SW 1271 (cell line): ENCODE results near the gene SEPTIN2.
"Not testable (repeated sequence)": the region's sequence is repeated elsewhere in the genome, so short reads cannot be mapped to it uniquely, and the experiment has no call there.

Source experiments
- DNase-seq, 2 experiments: peaks; one replicate each; lab custom pipeline; 2025; lab: John Stamatoyannopoulos, UW

The SEPTIN2 gene

GRCh38 chr2:241288324-241288888 is 27.3 kb upstream of the SEPTIN2 start:
- DNase-seq: no peak

- no peak for DNase-seq
Observed at GRCh38 chr2:241289053-241289452, 26.7 kb upstream of the SEPTIN2 start.

GRCh38 chr2:241289597-241289996 is 26.1 kb upstream of the SEPTIN2 start:
- DNase-seq: no peak

GRCh38 chr2:241291153-241291552 is 24.6 kb upstream of the SEPTIN2 start:
- no peak for DNase-seq

- no peak for DNase-seq
Observed at GRCh38 chr2:241291977-241292376, 23.7 kb upstream of the SEPTIN2 start.

- not testable (repeated sequence) for DNase-seq
Observed at GRCh38 chr2:241293378-241293797, 22.3 kb upstream of the SEPTIN2 start.

GRCh38 chr2:241295326-241296095 is 20.2 kb upstream of the SEPTIN2 start:
- DNase-seq: no peak

GRCh38 chr2:241296767-241297166 is 19.0 kb upstream of the SEPTIN2 start:
- no peak for DNase-seq

GRCh38 chr2:241298673-241299072 is 17.1 kb upstream of the SEPTIN2 start:
- DNase-seq: no peak

- no peak for DNase-seq
Observed at GRCh38 chr2:241300000-241300399, 15.7 kb upstream of the SEPTIN2 start.

- DNase-seq: no peak
Observed at GRCh38 chr2:241302083-241302482, 13.6 kb upstream of the SEPTIN2 start.

GRCh38 chr2:241302759-241303651 is 12.7 kb upstream of the SEPTIN2 start:
- DNase-seq: no peak

- no peak for DNase-seq
Observed at GRCh38 chr2:241304039-241304670, 11.6 kb upstream of the SEPTIN2 start.

- DNase-seq: no peak
Observed at GRCh38 chr2:241307055-241307454, 8.7 kb upstream of the SEPTIN2 start.

- no peak for DNase-seq
Observed at GRCh38 chr2:241308267-241308666, 7.5 kb upstream of the SEPTIN2 start.

- no peak for DNase-seq
Observed at GRCh38 chr2:241308832-241309500, 6.8 kb upstream of the SEPTIN2 start.

- DNase-seq: no peak
Observed at GRCh38 chr2:241309684-241310117, 6.0 kb upstream of the SEPTIN2 start.

GRCh38 chr2:241310917-241311566 is 4.7 kb upstream of the SEPTIN2 start:
- DNase-seq: no peak

GRCh38 chr2:241312082-241312481 is 3.6 kb upstream of the SEPTIN2 start:
- no peak for DNase-seq

GRCh38 chr2:241313543-241314095 is 2.1 kb upstream of the SEPTIN2 start:
- no peak for DNase-seq
